Activated naive CD4-positive, alpha-beta T cell treated with anti-CD3 and anti-CD28 coated beads, Interleukin-2, amount 10 ng/mL, durations not matched to agents 7 days and 5 days (primary cell): ENCODE results near the gene UHRF1.
A peak's percentile ranks its signal among the peaks of the same experiment; 100 is the strongest.

Experiments used
- CTCF ChIA-PET: fragments of 350-600 bp; sonication (Branson Sonifier 250); formaldehyde crosslinking; loops from one replicate; lab custom pipeline; 2021; ENCODE audit warnings: antibody characterized with exemption; lab: Charles Lee
- DNase-seq: peaks from one replicate; pipeline ENCODE4 v3.0.0-alpha.2; 2020
- H3K27ac Mint-ChIP-seq: one replicate; pipeline ENCODE4 v1.8.0; 2021; ENCODE audit warnings: mild to moderate bottlenecking, moderate library complexity, mixed read lengths
- H3K27me3 Mint-ChIP-seq: one replicate; pipeline ENCODE4 v1.8.0; 2021; ENCODE audit warnings: mild to moderate bottlenecking, mixed read lengths
- H3K36me3 Mint-ChIP-seq: one replicate; pipeline ENCODE4 v1.8.0; 2021; ENCODE audit warnings: mixed read lengths
- H3K4me1 Mint-ChIP-seq: one replicate; pipeline ENCODE4 v1.8.0; 2021; ENCODE audit warnings: mixed read lengths
- H3K4me3 Mint-ChIP-seq: one replicate; pipeline ENCODE4 v1.8.0; 2021; ENCODE audit warnings: mild to moderate bottlenecking, moderate library complexity, mixed read lengths
- H3K9me3 Mint-ChIP-seq: one replicate; pipeline ENCODE4 v1.8.0; 2021; ENCODE audit warnings: mixed read lengths

The UHRF1 gene

DNA sequence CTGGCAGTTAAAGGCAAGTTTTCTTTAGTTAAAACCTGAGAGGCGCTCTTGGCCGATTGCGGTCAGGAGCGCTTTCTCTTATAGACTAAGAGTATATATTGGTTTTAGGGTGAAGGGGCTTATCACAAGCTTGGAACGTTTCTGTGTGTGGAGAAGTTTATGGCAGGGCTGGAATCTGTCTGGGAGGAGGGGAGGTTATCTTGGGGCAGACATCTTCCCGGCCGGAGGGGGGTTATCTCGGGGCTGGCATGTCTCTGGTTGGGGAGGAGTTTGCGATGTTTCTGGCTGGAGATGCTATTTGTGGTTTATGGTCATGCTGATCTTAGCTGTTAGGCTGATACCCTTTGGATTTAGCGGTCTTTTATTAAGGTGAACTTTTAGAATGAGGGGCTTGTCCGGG is 78.0 kb downstream of the UHRF1 start:
- H3K9me3 Mint-ChIP-seq: no peaks in the 10 kb centered on the region
- CTCF ChIA-PET: no interaction called here
- DNase-seq: no peak

DNA sequence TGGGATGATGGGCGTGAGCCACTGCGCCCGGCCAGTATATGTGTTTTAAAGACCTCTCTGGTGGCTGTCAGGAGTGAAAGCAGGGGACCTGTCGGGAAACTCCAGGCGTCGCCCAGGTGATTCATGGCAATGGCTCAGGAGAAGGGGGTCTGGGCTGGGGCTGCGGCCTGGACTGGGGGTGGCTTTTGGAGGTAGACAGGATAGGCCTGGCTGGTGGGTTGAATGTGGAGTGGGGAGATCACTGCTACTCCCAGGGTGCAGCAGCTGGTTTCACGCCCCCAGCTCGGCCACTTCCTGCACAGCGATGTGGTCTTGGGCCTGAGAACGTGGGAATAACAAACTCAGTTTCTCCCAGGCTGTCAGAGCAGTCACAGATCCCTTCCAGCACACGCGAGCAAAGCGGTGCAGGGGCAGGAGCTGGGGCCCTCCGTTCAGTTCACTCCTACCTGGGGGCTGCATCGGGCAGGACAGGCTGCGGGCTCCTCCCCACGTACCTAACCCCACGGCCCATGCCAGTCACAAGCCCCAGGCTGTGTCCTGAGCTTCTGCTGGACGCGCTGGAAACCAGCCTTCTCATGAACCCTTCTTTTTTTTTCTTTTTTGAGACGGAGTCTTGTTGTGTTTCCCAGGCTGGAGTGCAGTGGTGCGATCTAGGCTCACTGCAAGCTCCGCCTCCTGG is 78.5 kb downstream of the UHRF1 start:
- H3K27me3 Mint-ChIP-seq: no peaks in the 10 kb centered on the region

More for the DNA sequence above, 78.0 kb downstream of the UHRF1 start:
- no peak overlapping the region for H3K4me3 Mint-ChIP-seq
- no peaks in the 10 kb centered on the region for H3K4me1 Mint-ChIP-seq
- no peaks in the 10 kb centered on the region for H3K27me3 Mint-ChIP-seq
- peaks cover 2% of the 10 kb centered on the region for H3K36me3 Mint-ChIP-seq
- no peak overlapping the region for H3K27ac Mint-ChIP-seq

DNA sequence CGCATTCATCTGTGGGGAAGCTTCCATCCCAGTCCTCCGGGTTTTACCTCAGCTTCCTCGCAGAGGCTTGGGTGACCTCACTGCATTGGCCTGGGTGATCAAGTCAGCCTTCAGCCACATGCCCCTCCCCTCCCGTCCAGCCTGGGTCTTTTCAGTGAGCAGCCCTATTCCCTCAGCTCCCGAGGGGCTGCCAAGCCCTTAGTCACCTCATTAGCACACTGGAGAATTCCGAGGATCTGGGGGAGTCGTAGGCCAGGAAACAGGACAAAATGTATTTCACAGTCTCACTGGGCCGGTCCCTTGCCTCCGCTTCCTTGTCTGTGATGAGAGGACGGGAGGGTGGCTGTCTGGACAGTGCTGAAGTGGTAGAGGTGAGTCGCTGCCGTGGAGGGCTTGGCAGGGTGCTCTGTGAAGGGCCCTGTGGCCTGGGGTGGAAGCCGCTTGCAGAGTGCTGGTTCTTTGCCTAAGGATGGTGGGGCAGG is 79.5 kb downstream of the UHRF1 start:
- H3K4me3 Mint-ChIP-seq: no peak overlapping the region
- H3K36me3 Mint-ChIP-seq: peaks cover 9% of the 10 kb centered on the region
- no peaks in the 10 kb centered on the region for H3K4me1 Mint-ChIP-seq
- no peak for DNase-seq
- CTCF ChIA-PET: no interaction called here
- no peaks in the 10 kb centered on the region for H3K27me3 Mint-ChIP-seq
- no peak overlapping the region for H3K27ac Mint-ChIP-seq
- H3K9me3 Mint-ChIP-seq: no peaks in the 10 kb centered on the region

More for the DNA sequence above, 78.5 kb downstream of the UHRF1 start:
- Mint-ChIP-seq H3K27ac (no peak overlapping the region), H3K4me1 (no peaks in the 10 kb centered on the region), H3K9me3 (no peaks in the 10 kb centered on the region), H3K4me3 (no peak overlapping the region), H3K36me3 (peaks cover 3% of the 10 kb centered on the region)
- CTCF ChIA-PET: no interaction called here
- no peak for DNase-seq

GRCh38 chr19:4990306-4990705 is 81.0 kb downstream of the UHRF1 start:
- Mint-ChIP-seq H3K9me3 (no peaks in the 10 kb centered on the region), H3K27me3 (no peaks in the 10 kb centered on the region), H3K4me1 (no peaks in the 10 kb centered on the region), H3K27ac (no peak overlapping the region), H3K36me3 (peaks cover 11% of the 10 kb centered on the region), H3K4me3 (no peak overlapping the region)
- no peak for DNase-seq
- CTCF ChIA-PET: no interaction called here

- Mint-ChIP-seq H3K9me3 (no peaks in the 10 kb centered on the region), H3K27me3 (no peaks in the 10 kb centered on the region), H3K36me3 (peaks cover 16% of the 10 kb centered on the region), H3K4me1 (no peaks in the 10 kb centered on the region), H3K4me3 (no peak overlapping the region), H3K27ac (no peak overlapping the region)
- DNase-seq: no peak
- CTCF ChIA-PET: no interaction called here
Measured at GRCh38 chr19:4991538-4991937, 82.2 kb downstream of the UHRF1 start.

GRCh38 chr19:4991996-4992698 is 82.8 kb downstream of the UHRF1 start:
- Mint-ChIP-seq H3K36me3 (peaks cover 17% of the 10 kb centered on the region), H3K27me3 (no peaks in the 10 kb centered on the region), H3K27ac (no peak overlapping the region), H3K4me1 (no peaks in the 10 kb centered on the region), H3K9me3 (no peaks in the 10 kb centered on the region), H3K4me3 (no peak overlapping the region)
- CTCF ChIA-PET: no interaction called here
- DNase-seq: no peak

GRCh38 chr19:4993683-4994082 is 84.4 kb downstream of the UHRF1 start:
- Mint-ChIP-seq H3K4me1 (no peaks in the 10 kb centered on the region), H3K36me3 (peaks cover 19% of the 10 kb centered on the region), H3K4me3 (no peak overlapping the region), H3K27me3 (no peaks in the 10 kb centered on the region), H3K27ac (no peak overlapping the region), H3K9me3 (no peaks in the 10 kb centered on the region)
- CTCF ChIA-PET: no interaction called here
- DNase-seq: no peak

- no peak for DNase-seq
- CTCF ChIA-PET: no interaction called here
- H3K27ac Mint-ChIP-seq: peak overlapping the region; percentile 19
- H3K9me3 Mint-ChIP-seq: no peaks in the 10 kb centered on the region
- H3K4me3 Mint-ChIP-seq: no peak overlapping the region
- H3K36me3 Mint-ChIP-seq: peaks cover 22% of the 10 kb centered on the region
- no peaks in the 10 kb centered on the region for H3K27me3 Mint-ChIP-seq
- H3K4me1 Mint-ChIP-seq: peaks cover 3% of the 10 kb centered on the region
Measured at GRCh38 chr19:4996701-4997100, 87.4 kb downstream of the UHRF1 start.

GRCh38 chr19:4997297-4997696 is 88.0 kb downstream of the UHRF1 start:
- CTCF ChIA-PET: no interaction called here
- peaks cover 5% of the 10 kb centered on the region for H3K4me1 Mint-ChIP-seq
- no peaks in the 10 kb centered on the region for H3K27me3 Mint-ChIP-seq
- no peak overlapping the region for H3K4me3 Mint-ChIP-seq
- no peak overlapping the region for H3K27ac Mint-ChIP-seq
- peaks cover 22% of the 10 kb centered on the region for H3K36me3 Mint-ChIP-seq
- no peak for DNase-seq
- no peaks in the 10 kb centered on the region for H3K9me3 Mint-ChIP-seq

GRCh38 chr19:5000120-5000611 is 90.9 kb downstream of the UHRF1 start:
- Mint-ChIP-seq H3K4me1 (peaks cover 5% of the 10 kb centered on the region), H3K4me3 (no peak overlapping the region), H3K27me3 (no peaks in the 10 kb centered on the region), H3K9me3 (no peaks in the 10 kb centered on the region), H3K36me3 (peaks cover 14% of the 10 kb centered on the region), H3K27ac (no peak overlapping the region)
- CTCF ChIA-PET: no interaction called here
- no peak for DNase-seq

- H3K27me3 Mint-ChIP-seq: no peaks in the 10 kb centered on the region
Measured at GRCh38 chr19:5001615-5002014, 92.3 kb downstream of the UHRF1 start.

DNA sequence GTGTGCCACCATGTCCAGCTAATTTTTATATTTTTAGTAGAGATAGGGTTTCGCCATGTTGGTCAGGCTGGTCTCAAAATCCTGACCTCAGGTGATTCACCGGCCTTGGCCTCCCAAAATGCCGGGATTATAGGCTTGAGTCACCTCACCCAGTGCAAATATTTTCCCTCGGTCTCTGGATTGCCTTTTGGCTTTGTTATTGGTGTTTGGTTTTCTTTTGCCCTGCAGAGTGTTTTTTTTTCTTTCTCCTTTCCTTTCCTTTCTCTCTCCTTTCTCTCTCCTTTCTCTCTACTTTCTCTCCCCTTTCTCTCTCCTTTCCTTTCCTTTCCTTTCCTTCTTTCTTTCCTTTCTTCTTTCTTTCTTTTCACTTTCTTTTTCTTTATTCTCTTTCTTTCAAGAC is 92.8 kb downstream of the UHRF1 start:
- Mint-ChIP-seq H3K4me1 (peaks cover 5% of the 10 kb centered on the region), H3K27ac (no peak overlapping the region), H3K4me3 (no peak overlapping the region), H3K9me3 (peaks cover under 1% of the 10 kb centered on the region), H3K27me3 (no peaks in the 10 kb centered on the region), H3K36me3 (peaks cover 12% of the 10 kb centered on the region)
- no peak for DNase-seq
- CTCF ChIA-PET: interaction anchor here (1.1 to 2.8 kb wide), 7 partner anchors 15 to 583 kb away, joined by 3 to 15 read pairs (median 3); no protein-coding TSS in a partner anchor

More at GRCh38 chr19:5001615-5002014, 92.3 kb downstream of the UHRF1 start:
- no peak overlapping the region for H3K27ac Mint-ChIP-seq
- CTCF ChIA-PET: interaction anchor here (0.6 to 2.8 kb wide), 10 partner anchors 16 to 584 kb away, joined by 3 to 15 read pairs (median 3); no protein-coding TSS in a partner anchor
- peak; percentile 45 for DNase-seq
- H3K4me1 Mint-ChIP-seq: peaks cover 5% of the 10 kb centered on the region
- peaks cover 12% of the 10 kb centered on the region for H3K36me3 Mint-ChIP-seq
- no peaks in the 10 kb centered on the region for H3K9me3 Mint-ChIP-seq
- H3K4me3 Mint-ChIP-seq: no peak overlapping the region

DNA sequence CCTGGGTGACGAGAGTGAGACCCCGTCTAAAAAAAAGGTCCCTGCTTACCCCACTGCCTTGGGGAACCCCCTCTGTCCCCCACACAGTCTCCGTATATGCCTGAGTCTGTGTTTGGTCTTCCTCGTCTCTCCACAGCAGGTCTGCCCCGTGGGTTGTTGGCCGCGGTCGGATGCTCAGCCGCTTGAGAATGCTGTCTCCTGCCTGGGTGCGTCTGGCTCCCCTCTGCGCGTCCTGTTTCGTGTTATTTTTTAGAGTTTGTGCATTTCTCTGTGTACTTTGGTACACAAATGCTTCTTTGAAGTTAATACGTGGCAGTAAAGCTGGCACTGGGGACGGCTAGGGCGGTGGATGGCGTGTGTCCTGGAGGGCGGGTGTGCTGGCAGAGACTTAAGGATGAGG is 94.5 kb downstream of the UHRF1 start:
- DNase-seq: no peak
- Mint-ChIP-seq H3K27me3 (no peaks in the 10 kb centered on the region), H3K4me3 (no peak overlapping the region), H3K36me3 (peaks cover 19% of the 10 kb centered on the region), H3K4me1 (peaks cover 5% of the 10 kb centered on the region), H3K9me3 (peaks cover 8% of the 10 kb centered on the region), H3K27ac (no peak overlapping the region)
- CTCF ChIA-PET: no interaction called here

- H3K4me3 Mint-ChIP-seq: no peak overlapping the region
- CTCF ChIA-PET: no interaction called here
- H3K27ac Mint-ChIP-seq: no peak overlapping the region
- peaks cover 8% of the 10 kb centered on the region for H3K9me3 Mint-ChIP-seq
- H3K27me3 Mint-ChIP-seq: no peaks in the 10 kb centered on the region
- peaks cover 5% of the 10 kb centered on the region for H3K4me1 Mint-ChIP-seq
- no peak for DNase-seq
- peaks cover 24% of the 10 kb centered on the region for H3K36me3 Mint-ChIP-seq
Measured at GRCh38 chr19:5005096-5005495, 95.8 kb downstream of the UHRF1 start.

GRCh38 chr19:5006201-5006600 is 96.9 kb downstream of the UHRF1 start:
- no peak overlapping the region for H3K27ac Mint-ChIP-seq
- peaks cover 24% of the 10 kb centered on the region for H3K36me3 Mint-ChIP-seq
- H3K27me3 Mint-ChIP-seq: no peaks in the 10 kb centered on the region
- no peak overlapping the region for H3K4me3 Mint-ChIP-seq
- DNase-seq: no peak
- H3K9me3 Mint-ChIP-seq: peaks cover 8% of the 10 kb centered on the region
- CTCF ChIA-PET: no interaction called here
- peaks cover 5% of the 10 kb centered on the region for H3K4me1 Mint-ChIP-seq
